HK-2 (cell line): ENCODE data around the gene IMPDH1.
A peak's percentile ranks its signal among the peaks of the same experiment; 100 is the strongest.

Experiments used
- DNase-seq: peaks from one replicate; pipeline ENCODE4 v3.0.0-alpha.2; 2018; ENCODE audit not compliant: unreplicated experiment

Gene IMPDH1

GRCh38 chr7:128359939-128360338 lies 49.8 kb downstream of the IMPDH1 start:
- no peak for DNase-seq

GRCh38 chr7:128359336-128359735 lies 50.4 kb downstream of the IMPDH1 start:
- DNase-seq, result no peak

DNA sequence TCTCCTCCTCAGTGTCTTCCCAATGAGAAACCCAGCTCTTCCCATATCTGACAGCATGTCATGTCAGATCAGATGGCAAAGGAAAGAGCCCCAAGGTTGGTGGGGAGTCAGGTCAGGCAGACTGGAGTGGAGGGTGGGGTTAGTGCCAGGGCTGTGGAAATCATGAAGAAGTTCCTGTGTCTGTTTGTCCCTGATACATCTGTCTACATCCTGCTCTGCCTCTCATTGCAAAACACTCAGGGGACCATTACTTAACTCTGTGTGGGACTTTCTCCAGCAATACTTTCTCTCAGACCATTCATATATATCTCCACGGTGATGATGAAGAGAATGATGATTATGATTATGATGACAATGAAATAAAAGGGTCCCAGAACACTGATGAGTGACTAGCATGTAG lies 51.5 kb downstream of the IMPDH1 start:
- no peak for DNase-seq

- DNase-seq, result no peak
These were observed 52.6 kb downstream of the IMPDH1 start for GRCh38 chr7:128357217-128357613.

DNA sequence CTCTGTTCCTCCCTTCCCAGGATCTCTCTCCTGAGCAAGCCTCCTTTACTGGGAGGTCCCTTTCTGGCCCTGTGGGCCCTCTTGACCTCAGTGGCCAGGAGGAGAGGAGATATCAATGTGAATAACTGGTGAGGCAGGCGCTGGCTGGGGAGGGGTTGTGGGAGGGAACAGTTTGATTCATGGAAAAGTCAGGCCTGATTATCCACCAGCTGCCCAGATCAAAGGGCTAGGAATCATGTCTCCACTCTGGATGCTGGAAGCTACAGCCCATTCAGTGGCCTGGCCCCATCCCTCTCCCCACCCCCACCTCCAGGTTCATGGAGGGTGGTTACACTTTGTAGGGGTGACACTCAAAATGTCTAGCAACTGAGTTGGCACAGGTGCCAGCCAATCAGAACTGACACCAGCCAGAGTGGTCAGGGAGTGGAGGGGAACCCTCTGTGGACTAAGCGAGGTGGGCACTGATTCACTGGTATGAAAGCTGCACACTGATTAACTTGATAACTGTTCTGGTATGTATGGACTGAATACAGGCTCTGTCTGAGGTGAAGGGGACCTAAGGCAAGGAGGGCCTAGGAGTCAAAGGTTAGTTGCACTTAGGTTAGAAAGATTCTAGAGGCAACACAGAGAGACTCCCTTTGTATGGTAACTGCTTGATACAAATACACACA lies 53.1 kb downstream of the IMPDH1 start:
- peak; percentile 35 for DNase-seq

DNA sequence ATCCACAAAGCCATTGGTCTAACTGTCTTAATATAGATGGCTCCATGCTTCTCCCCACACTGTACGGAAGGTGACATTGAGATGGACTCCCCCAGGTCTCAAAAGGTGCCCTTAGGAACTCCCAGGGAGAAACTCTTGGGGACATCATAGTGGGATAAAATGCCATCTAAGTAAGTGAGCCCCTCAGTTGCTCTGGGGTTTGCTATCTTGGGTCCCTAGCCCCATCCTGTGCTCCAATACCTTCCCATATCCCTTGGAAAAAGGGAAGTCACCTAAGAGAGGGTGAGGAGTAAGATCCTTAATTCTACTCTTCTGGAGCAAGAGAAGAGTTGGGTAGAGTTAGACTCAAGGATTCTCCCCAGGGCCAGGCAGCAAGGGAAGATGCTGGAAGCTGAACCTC lies 56.2 kb downstream of the IMPDH1 start:
- no peak for DNase-seq

DNA sequence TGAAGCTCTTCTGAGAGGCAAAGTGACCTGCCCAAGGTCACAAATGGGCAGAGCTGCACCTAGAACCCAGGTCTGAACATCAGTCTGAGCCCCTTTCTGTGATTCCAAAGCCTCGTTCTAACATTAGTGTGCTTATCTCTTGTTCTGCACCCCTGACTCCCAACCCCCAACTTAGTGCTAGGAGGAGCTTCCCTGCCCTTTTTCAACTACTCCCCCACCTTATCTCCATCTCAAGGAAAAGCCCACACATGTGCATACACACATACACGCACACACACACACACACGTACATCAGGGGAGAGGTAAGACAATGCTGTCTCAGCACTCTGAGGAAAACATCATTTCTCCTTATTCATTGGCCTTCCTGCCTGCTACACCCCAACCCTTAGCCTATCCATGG lies 56.6 kb downstream of the IMPDH1 start:
- DNase-seq, result no peak

DNA sequence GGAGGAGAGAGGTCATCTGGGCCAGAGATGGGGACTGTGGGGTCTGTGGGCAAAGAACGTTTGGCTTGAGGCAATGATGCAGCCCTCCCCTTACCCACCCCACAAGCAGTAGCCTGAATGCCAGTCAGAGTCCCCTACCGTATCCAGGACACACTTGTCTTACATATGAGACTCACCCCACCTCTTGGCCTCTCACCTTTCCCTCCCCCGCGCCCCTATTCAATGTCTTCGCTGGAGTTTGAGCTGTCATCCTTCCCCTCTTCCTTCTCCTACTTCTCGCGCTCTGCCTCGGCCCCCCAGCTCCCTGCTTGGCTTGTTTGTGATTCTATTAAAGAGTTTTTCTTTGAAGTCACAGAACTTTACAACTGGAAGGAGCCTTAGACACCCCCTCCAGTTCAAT lies 57.1 kb downstream of the IMPDH1 start:
- DNase-seq, result no peak

- no peak for DNase-seq
These were observed 57.6 kb downstream of the IMPDH1 start for GRCh38 chr7:128352153-128352537.

DNA sequence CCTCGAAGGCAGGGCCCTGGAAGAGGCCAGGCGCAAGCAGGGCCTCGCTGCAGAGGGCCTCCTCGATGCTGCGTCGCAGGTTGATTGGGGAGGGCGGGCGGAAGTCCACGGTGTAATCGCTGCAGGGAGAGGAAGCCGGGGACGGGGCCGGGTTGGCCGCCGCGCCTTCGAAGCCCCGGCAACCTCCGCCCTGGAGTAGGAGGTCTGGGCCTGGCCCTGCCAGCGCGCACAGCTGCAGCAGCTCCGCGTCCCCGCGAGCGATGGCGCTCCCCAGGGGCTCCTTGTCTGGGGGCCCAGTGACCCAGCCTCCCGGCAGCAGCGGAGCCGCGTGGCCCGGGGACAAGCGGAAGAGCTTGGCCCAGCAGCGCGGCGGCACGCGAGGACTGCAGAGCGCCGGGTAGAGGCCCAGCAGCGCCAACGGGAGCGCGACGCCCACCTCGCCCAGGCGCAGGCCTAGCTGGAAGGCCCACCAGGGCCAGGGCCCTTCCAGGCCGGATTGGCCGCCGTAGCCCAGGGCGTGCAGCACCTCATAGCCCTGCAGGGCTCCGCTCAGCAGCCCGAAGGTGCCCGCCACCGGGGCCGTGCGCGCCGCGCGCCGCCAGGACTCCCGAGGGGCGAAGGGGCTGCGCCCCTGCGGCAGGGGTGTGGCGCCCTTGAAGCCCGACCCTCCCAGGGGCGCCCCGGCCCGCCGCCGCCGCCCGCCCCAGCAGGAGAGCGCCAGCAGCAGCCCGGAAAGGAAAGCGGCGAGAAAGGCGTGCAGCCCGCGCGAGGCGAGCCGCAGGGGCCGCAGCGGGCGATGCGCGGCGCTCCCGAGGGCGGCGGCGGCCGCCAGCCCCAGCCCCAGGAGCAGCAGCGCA lies 58.3 kb downstream of the IMPDH1 start:
- DNase-seq, result no peak

DNA sequence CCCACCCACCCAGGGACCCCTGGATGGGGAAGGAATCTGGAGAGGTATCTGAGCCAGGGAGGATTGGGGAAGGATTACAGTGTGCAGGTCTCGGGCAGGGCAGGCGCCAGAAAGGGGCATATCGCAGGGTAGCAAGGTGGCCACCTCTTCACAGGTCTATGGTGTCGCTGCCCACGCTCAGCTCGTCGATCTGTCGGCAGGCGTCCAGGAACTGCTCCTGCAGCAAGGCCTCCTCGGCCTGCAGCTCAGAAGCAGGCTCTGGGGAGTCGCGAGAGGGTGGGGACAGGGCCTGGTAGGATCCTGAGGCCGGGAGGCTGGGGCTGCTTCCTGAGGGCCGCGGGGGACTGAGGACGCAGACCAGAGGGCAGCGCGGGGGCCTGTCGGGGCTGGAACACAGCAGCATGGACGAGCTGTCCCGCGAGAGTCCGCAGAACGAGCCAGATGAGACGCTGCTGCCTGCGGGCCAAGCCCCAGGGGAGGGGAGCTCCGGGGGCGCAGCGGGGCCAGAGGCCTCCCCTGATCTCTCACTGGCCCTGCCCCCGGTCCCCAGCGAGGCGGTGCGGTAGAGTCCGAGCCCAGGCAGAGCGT lies 59.0 kb downstream of the IMPDH1 start:
- no peak for DNase-seq

- DNase-seq, result no peak
These were observed 60.3 kb downstream of the IMPDH1 start for GRCh38 chr7:128349466-128349825.

GRCh38 chr7:128347647-128348097 lies 62.1 kb downstream of the IMPDH1 start:
- DNase-seq, result peak; percentile 51

DNA sequence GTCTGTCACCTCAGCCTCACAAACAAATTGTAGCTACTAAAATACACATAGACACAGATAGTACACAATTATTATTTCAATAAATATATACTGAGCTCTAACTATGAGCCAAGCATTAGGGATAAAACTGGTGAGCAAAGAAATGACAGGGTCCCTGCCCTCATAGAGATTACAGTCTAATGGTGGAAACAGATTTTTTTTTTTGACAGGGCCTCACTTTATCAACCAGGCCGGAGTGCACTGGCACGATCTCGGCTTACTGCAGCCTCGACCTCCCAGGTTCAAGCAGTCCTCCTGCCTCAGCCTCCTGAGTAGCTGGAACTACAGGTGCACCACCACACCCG lies 65.4 kb downstream of the IMPDH1 start:
- DNase-seq, result no peak

- DNase-seq, result peak; percentile 88
These were observed 66.0 kb downstream of the IMPDH1 start, which contains the start of gene RBM28 for GRCh38 chr7:128343554-128344430. Gene RBM28, minus strand, starts transcription at chr7:128343908. Its CDS starts 115 bp downstream, at chr7:128343793.
